ENCODE results near the gene VPS37B. TPM values are rescaled to one million over a fixed set of nuclear protein-coding genes. Genes with fewer than 3 reads are reported as not detected.

VPS37B gene
- total RNA-seq, 2 donors from 2014 or later = 20.5 to 22.7 TPM

DNA sequence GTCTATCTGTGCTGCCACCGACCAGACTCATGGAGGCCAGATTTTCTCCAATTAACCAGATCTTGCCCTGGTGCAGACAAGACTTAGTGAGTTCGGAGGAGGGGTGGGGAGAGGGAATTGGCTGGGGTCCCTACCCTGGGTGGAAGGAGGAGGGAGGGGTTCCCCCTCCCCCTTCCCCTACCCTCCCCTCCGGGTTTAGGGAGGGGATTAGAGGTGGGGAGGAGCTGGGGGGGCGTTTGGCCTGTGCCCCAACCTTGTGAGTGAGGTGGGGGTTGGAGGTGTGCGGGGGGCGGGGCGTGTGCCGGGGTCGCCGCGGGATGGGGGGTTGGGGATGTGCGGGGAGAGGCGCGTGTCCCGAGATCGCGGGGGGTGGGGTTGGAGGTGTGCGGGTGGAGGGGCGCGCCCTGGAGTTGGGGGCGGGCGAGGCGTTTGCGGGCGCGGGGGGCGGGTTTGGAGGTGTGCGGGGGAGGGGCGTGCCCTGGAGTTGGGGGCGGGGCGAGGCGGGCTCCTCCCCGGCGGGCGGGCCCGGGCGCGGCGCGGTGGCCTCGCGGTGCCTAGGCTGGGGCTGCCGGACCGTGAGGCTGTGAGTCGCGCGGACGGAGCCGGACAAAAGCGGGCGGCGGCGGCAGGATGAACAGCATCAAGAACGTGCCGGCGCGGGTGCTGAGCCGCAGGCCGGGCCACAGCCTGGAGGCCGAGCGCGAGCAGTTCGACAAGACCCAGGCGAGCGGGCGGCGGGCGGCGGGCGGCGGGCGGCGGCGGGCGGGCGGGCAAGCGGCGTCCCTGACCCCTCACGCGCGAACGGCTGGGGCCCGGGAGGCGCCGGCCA, 60.8 kb downstream of the VPS37B start, which contains the start of gene HIP1R:
Gene HIP1R (plus strand): TSS at position 537 of the 829 bp plus-strand sequence. CDS start 94 bp downstream, at position 631.
- ATAC-seq = peak; percentile 45 to 64
- intact Hi-C loops (cut with DNase I) = no loop called here
- DNase-seq = no peak

DNA sequence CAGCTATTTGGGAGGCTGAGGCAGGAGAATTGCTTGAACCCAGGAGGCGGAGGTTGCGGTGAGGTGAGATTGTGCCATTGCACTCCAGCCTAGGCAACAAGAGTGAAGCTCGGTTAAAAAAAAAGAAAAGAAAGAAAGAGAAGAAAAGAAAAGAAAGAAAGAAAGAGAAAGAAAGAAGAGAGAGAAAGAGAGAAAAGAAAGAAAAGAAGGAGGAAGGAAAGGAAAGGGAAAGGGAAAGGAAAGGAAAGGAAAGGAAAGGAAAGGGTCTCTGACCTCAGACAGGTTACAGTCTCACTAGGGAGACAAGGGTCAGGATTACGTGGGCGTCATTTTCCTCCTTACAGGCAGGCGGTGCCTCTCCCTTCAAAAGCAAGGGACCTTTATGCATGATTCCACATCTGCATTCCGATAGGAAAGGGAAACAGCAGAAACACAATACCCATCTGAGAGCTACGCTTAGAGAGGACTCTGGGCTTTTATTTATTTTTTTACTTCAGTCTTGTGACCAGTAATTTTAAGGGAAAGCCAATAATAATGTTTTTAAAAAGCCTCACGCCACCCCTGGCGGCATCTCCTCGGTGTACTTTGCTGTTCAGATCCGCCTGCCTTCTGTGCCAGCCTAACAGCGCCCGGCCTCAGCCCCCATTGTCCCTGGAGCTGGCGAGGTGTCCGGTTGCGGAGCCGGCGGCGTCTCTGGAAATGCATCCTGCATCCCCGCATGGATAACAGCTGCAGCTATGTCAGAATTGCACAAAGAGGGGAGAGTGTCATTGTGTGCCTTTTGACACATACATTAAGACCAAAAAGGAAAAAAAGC, 61.6 kb downstream of the VPS37B start:
- intact Hi-C loops (cut with DNase I) = no loop called here
- DNase-seq (no peak), ATAC-seq (peak; percentile 56)

DNA sequence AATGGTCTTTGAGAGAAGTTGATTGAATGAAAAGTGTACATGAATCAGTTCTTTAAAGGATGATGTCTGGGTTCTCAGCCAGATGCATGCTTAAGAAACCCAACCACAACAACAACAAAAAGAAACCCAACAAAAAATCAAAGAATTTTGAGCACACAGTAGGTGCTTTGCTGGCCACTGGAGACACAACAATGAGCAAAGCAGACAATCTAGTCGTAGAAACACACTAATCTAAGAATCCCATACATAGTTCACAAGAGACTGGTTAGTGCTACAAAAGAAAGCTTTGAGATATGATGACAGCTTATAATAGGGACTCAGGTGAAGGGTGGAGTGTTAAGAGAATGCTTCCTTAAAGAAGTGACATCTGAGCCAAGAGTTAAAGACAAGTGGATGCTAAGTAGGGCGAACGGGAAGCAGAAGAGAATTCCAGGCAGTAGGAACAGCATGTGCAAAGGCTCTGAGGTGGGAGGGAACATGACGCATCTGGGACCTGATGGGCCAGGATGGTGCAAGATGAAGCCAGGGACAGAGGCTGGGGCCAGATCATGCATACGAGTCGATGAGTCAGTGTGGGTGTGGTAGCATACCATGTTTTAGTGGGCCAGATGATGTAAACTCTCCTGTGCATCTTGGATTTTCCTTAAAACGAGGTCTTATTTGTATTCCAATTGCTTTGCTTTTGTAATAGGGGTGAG, 65.3 kb downstream of the VPS37B start:
- intact Hi-C loops (cut with DNase I) = no loop called here
- DNase-seq = no peak
- ATAC-seq = peak in 1 of 2 donors; percentile 27

DNA sequence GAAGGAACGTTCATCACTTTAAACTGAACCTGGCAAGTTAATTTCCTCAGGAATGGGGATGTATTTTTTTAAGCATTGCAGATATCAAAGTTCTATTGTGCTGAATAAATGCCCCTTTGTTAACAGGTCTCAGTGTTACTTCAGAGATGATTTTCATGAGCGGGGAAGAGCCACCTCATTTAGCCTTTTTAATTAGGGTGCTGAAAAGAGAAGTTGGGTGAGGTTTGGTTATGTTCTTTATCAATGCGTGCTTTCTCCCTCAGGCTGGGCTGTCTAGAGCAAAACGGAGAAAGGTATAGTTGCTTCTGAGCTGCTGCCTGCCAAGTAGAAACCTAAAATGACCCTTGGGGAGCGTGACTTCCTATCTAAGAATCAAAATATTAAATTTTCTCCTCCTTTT, 68.7 kb downstream of the VPS37B start:
- intact Hi-C loops (cut with DNase I) = no loop called here
- DNase-seq = no peak
- ATAC-seq = no peak

DNA sequence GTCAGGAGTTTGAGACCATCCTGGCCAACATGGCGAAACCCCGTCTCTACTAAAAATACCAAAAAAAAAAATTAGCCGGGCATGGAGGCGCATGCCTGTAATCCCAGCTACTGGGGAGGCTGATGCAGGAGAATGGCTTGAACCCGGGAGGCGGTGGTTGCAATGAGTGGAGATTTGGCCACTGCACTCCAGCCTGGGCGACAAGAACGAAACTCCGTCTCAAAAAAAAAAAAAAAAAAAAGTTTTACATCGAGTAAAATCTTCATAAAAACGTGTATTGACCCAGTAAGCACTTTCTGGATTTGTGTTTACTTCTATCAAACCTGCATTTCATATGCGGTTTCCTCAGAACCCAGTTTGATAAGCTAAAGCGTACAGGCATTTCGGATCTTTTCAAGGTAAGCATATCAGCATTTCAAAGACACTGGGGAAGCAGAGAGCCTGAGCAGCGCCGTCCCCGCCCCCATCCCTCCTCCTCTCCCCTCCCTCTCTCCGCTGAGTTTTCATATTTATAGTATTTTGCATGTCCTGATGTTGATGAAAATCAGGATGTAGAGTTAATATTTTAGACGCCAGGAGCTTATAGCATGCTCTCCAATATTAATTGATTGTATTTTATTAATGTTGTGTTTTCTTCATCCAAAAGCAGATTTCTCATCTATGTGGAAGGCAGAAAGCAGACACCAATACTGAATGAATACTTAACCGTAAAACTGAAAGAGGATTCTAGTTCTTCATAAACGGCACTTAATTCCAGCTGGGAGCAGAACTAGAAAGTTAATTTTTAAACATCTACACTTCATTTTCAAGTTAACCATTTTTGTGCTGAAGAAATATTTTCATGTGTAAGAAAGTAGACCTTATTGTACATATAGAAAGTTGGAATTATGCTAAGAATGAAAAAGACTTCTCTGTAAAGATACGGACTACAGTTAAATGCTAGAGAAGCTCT, 69.9 kb downstream of the VPS37B start:
- ATAC-seq (peak in 1 of 2 donors; percentile 67), DNase-seq (no peak)
- intact Hi-C loops (cut with DNase I) = no loop called here

DNA sequence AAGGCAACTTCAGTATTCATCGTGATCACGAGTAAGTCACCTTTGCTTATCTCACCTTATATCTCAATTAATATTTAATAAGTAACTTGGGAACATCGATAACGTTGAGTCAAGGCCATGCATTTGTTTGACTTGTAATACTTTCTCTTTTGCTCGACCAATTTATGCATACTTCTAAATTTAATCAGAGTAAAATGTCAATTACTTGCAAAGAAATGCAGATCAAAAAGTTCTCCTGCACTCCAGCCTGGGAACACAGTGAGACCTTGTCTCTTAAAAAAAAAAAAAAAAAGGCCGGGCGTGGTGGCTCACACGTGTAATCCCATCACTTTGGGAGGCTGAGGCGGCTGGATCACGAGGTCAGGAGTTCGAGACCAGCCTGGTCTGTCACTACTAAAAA, 72.5 kb downstream of the VPS37B start:
- intact Hi-C loops (cut with DNase I) = no loop called here
- DNase-seq (no peak), ATAC-seq (no peak)

DNA sequence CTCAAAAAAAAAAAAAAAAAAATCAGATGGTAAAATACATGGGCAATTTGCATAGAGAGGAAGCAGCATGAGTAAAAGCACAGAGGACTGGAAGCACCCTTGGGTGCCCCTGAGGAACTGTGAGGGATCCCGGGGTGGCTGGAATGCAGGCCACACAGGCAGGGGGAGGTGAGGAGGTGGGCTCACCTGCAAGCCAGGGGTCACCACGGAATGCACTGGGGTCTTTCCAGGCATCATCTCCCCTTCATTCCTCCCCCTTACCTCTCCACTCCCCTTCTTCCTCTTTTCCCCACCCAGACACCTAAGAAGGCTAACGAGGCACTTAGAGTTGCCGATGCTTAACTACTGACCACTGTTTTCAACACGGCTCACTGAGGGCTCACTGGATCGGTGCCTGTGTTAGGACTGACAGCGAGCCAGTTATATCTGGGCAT, 75.1 kb downstream of the VPS37B start:
- peak in 1 of 2 donors; percentile 47 for ATAC-seq
- no peak for DNase-seq
- intact Hi-C loops (cut with DNase I) = no loop called here

DNA sequence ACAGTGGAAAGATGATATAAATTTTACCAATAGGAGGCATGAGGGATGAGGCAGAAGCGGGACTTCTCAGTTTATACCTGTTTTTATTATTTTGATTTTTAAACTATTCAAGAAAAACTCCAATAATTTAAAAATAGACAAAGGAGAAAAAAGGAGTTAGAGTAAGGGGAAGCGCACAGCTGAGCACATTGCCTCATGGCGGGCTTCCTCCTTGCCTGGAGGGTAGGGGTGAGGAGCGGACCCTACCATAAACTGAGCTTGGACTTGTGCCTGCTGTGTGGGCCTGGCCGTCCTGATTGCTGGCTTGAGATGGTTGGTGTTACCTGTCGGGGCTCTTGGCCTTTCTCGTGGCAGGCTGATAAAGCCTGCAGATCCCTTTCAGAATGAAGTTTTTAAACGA, 75.8 kb downstream of the VPS37B start:
- no peak for ATAC-seq
- intact Hi-C loops (cut with DNase I) = no loop called here
- DNase-seq = no peak

DNA sequence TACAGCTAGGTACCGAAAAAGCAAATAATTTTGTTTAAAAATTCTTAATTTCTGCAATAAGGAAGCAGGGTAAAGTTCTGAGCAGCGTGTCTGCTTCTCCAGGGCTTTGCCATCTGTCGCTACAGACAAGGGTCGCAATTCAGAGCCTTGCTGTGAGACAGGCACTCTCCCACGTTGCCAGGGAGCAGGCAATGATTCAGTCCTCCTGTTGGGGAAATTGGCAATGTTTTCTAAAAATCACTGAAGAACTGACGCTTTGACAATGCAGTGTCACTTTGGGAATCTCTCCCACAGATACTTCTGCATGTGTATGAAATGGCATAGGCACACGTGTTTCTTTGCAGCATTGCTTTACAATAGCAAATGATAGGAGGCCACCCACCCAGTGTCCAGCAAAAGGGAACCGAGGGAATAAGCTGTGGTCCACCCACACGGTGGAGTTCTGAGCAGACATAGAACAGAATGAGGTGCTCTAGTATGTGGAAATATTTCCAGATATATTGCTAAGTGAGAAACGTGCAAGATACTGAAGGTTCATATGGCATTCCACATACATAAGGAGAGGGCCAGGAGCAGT, 76.6 kb downstream of the VPS37B start:
- ATAC-seq = no peak
- intact Hi-C loops (cut with DNase I) = no loop called here
- no peak for DNase-seq

Other genes starting within 250 kb of the VPS37B start
- 1 to 10 TPM; 3.3 to 4.4 TPM for gene HCAR2, start 192.8 kb downstream of the VPS37B start, total RNA-seq
- 1 to 10 TPM in 1 of 2 donors, under 1 TPM in 1; 0.29 to 1.4 TPM for gene HCAR3, start 179.3 kb downstream of the VPS37B start, total RNA-seq
- gene HCAR1, start 165.3 kb downstream of the VPS37B start, total RNA-seq = 1 to 10 TPM in 1 of 2 donors, under 1 TPM in 1; 0.50 to 1.4 TPM
- gene DENR, start 143.3 kb downstream of the VPS37B start, total RNA-seq = 10 to 100 TPM; 22.9 to 26.5 TPM
- under 1 TPM; 0.74 to 0.81 TPM for gene CCDC62, start 121.6 kb downstream of the VPS37B start, total RNA-seq
- 10 to 100 TPM; 24.9 to 38.9 TPM for gene HIP1R, start 60.7 kb downstream of the VPS37B start, total RNA-seq
- gene ABCB9, start 70.3 kb upstream of the VPS37B start, total RNA-seq = 1 to 10 TPM; 5.7 to 5.8 TPM
- 10 to 100 TPM; 10.5 to 14.1 TPM for gene OGFOD2, start 79.1 kb upstream of the VPS37B start, total RNA-seq
- gene ARL6IP4, start 84.6 kb upstream of the VPS37B start, total RNA-seq = 100 to 1,000 TPM; 159 to 176 TPM

All from left cardiac atrium (tissue), 4 donors.